BJ (cell line): Measurements from ENCODE around the gene ANKRD65. TPM values are rescaled to one million over a fixed set of nuclear protein-coding genes. Genes with fewer than 3 reads are reported as not detected.
A peak's percentile ranks its signal among the peaks of the same experiment; 100 is the strongest.

ENCODE experiments used
- CTCF ChIA-PET: fragments of 350-600 bp; formaldehyde crosslinking; extraction: SDS; loops from one replicate; lab custom pipeline; 2021; ENCODE audit warnings: antibody characterized with exemption, inconsistent platforms; lab: Yijun Ruan, JAX
- POLR2A ChIA-PET: fragments of 300-600 bp; sonication (Branson Sonifier 250); formaldehyde crosslinking; extraction: SDS; loops from one replicate; lab custom pipeline; 2021; ENCODE audit warnings: antibody characterized with exemption; lab: Charles Lee
- DNase-seq: peaks from one replicate; pipeline ENCODE4 v3.0.0-alpha.2; 2011; ENCODE audit warnings: low read depth
- H3K27me3 ChIP-seq: 2 replicates; pipeline ENCODE4 v1.6.0; 2011; ENCODE audit warnings: low read length; ENCODE audit not compliant: control insufficient read depth, insufficient read depth
- H3K36me3 ChIP-seq: 2 replicates; pipeline ENCODE4 v1.5.1; 2011; ENCODE audit warnings: low read length; ENCODE audit not compliant: control insufficient read depth, insufficient read depth
- H3K4me3 ChIP-seq: 2 replicates; pipeline ENCODE4 v1.5.1; 2011; ENCODE audit warnings: low read depth, mild to moderate bottlenecking, control low read depth, low read length
- polyA plus RNA-seq: library from polyadenylated mRNA; depleted of rRNA; stranded (reverse); fragments of >200 nt; gene quantifications from 2 replicates; pipeline ENCODE4 v1.2.3, GENCODE V29; 2011
- TF ChIP-seq, protein P1 (sequence below): IDR thresholded peaks from 2 replicates; pipeline ENCODE4 v1.5.1; 2011; ENCODE audit warnings: low read depth, mild to moderate bottlenecking, control low read depth, inconsistent platforms, low read length, moderate library complexity; ENCODE audit not compliant: insufficient read depth

The ANKRD65 gene
- polyA plus RNA-seq, 1 experiment: 0.43 TPM

DNA sequence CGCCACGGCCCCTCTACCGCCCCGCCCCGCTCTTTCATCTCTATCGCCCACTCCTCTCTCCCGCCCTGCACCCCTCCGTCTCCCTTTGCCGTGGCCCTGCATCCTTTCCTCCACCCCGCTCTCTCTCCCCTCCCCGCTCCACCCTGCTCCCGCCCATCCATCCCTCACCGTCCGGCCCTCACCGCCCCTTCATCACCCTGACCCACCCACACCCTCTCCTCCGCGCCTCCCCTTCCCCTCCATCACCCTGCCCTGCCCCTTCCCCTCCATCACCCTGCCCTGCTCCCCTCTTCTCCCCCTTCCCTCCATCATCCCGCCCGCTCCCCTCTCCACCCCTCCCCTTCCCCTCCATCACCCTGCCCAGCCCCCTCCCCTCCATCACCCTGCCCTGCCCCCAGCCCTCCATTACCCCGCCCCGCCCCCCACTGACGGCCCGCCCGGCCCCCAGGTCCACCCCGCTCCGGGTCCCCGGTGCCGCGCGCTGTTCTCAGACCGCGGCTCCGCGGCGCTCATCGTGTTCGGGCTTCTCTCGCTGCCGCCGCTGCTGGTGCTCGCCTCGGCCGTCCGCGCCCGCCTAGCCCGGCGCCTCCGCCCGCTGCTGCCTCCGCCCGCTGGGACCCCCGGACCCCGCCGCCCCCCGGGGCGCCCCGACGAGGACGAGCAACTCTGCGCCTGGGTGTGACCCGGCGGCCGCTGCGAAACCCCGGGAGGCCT is 6.2 kb upstream of the ANKRD65 start:
- CTCF ChIA-PET: no interaction called here
- POLR2A ChIA-PET: no interaction called here
- TF ChIP-seq, protein P1, sequence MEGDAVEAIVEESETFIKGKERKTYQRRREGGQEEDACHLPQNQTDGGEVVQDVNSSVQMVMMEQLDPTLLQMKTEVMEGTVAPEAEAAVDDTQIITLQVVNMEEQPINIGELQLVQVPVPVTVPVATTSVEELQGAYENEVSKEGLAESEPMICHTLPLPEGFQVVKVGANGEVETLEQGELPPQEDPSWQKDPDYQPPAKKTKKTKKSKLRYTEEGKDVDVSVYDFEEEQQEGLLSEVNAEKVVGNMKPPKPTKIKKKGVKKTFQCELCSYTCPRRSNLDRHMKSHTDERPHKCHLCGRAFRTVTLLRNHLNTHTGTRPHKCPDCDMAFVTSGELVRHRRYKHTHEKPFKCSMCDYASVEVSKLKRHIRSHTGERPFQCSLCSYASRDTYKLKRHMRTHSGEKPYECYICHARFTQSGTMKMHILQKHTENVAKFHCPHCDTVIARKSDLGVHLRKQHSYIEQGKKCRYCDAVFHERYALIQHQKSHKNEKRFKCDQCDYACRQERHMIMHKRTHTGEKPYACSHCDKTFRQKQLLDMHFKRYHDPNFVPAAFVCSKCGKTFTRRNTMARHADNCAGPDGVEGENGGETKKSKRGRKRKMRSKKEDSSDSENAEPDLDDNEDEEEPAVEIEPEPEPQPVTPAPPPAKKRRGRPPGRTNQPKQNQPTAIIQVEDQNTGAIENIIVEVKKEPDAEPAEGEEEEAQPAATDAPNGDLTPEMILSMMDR: no peak
- Histone ChIP-seq H3K27me3 (no peaks in the 10 kb centered on the region), H3K36me3 (no peaks in the 10 kb centered on the region), H3K4me3 (peak overlapping the region; percentile 24)
- no peak for DNase-seq

DNA sequence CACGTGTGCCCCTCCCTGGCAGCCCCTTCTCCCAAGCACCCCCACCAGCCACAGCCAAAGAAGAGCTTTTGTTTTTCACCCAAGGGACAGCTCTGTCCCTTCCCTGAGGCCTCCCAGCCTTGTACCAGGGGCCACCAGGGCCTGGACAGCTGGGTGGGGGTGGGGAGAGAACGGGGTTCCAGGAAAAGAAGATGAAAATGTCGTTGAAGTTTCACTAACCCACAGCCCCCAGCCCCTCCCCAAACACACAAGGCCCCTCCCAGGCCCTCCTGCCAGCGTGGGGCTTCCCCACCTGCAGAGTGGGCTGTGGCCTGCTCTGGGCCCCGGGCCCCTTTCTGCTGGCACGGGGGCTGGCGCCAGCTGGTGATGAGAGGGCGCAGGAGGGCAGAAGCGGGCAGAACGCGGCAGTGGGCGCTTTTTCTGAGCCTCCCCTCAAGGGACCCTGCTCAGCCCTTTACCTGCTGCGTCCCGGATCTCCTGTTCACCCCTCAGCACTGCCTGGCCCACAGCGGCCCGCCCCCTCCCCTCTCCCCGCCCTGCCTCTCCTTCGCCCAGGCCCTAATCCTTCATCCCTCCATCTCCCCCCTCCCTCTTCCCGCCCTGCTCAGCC is 5.5 kb upstream of the ANKRD65 start:
- DNase-seq: no peak
- TF ChIP-seq, protein P1: no peak
- ChIA-PET POLR2A (no interaction called here), CTCF (no interaction called here)
- no peaks in the 10 kb centered on the region for H3K27me3 ChIP-seq
- H3K4me3 ChIP-seq: no peak overlapping the region
- no peaks in the 10 kb centered on the region for H3K36me3 ChIP-seq

DNA sequence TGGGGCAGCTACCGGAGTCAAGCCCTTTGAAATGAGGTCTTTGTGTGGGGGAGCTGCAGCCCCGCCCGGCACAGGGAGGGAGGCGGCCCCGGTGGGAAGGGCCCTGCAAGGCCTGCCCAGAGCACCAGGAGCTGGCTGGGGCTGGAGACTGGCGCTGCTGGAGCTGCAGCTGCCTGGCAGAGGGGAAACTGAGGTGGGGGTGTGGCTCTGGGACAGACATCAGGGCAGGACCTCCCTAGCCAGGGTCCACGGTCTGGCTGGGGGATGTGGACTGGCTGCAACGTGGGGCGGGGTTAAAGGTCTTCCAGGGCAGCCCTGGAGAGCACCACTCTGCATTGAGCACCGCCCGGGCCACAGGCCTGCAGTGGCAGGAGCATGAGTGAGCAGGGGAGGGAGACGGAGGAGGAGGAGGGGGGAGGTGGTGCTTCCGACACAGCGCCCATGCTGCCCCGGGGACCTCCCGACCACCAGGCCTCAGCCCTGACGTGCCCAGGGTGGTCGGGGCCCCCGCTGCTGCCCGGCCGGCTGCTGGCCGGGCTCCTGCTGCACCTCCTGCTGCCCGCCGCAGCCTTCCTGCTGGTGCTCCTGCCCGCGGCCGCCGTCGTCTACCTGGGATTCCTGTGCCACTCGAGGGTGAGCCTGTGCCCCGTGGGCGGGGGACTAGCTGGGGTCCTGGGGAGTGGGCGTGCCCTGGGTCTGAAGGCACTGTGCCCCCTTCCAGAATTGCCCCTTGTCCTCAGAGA is 4.8 kb upstream of the ANKRD65 start:
- no peak for DNase-seq
- no peak overlapping the region for H3K4me3 ChIP-seq
- ChIA-PET POLR2A (no interaction called here), CTCF (interaction anchor here (0.6 kb wide), 1 partner anchor 27 kb away, joined by 3 read pairs; the partner anchor contains the start of gene CCNL2)
- H3K36me3 ChIP-seq: no peaks in the 10 kb centered on the region
- TF ChIP-seq, protein P1: no peak
- no peaks in the 10 kb centered on the region for H3K27me3 ChIP-seq

DNA sequence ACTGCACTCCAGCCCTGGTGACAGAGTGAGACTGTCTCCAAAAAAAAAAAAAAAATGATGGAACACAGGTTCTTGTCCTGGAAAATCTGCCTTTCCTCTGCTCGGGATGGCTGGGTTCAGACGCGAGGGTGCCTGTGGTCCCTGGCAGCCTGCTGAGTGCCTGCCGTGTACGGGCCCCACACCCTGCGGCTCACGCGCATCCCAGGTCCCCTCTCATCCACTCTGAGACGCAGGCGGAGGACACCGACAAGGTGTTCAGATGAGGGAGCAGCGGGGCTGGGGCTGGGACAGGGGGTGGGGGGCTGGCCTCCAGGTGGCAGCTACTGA is 4.3 kb upstream of the ANKRD65 start:
- Histone ChIP-seq H3K27me3 (no peaks in the 10 kb centered on the region), H3K4me3 (no peak overlapping the region), H3K36me3 (no peaks in the 10 kb centered on the region)
- TF ChIP-seq, protein P1: no peak
- ChIA-PET POLR2A (no interaction called here), CTCF (no interaction called here)
- DNase-seq: no peak

DNA sequence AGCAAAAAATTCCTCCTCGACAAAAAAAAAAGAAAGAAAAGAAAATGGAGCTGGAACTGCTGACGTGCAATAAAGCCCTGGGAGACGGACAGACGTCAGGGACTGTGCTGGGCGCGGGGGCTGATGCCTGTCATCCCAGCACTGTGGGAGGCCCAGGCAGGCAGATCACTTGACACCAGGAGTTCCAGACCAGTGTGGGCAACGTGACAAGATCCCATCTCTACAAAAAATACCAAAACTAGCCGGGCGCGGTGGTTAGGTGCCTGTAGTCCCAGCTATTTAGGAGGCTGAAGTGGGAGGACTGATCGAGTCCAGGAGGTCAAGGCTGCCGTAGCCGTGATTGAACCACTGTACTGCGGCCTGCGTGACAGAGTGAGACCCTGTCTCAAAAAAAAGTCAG is 3.6 kb upstream of the ANKRD65 start:
- CTCF ChIA-PET: interaction anchor here (0.9 kb wide), 1 partner anchor 13 kb away, joined by 3 read pairs; no protein-coding TSS in a partner anchor

More for the DNA sequence above, 3.6 kb upstream of the ANKRD65 start:
- no peak for DNase-seq
- POLR2A ChIA-PET: no interaction called here
- Histone ChIP-seq H3K36me3 (no peaks in the 10 kb centered on the region), H3K27me3 (no peaks in the 10 kb centered on the region), H3K4me3 (no peak overlapping the region)
- TF ChIP-seq, protein P1: no peak
